Limb (tissue), 2 donors: ENCODE results near the gene ALMS1.
"Not testable (repeated sequence)": the region's sequence is repeated elsewhere in the genome, so short reads cannot be mapped to it uniquely, and the experiment has no call there.

Experiments
- DNase-seq, 2 donors: peaks; one replicate each; pipeline ENCODE4 v3.0.0-alpha.2; 2016; ENCODE audit errors: extremely low spot score in 2 of 2

ALMS1 gene

DNA sequence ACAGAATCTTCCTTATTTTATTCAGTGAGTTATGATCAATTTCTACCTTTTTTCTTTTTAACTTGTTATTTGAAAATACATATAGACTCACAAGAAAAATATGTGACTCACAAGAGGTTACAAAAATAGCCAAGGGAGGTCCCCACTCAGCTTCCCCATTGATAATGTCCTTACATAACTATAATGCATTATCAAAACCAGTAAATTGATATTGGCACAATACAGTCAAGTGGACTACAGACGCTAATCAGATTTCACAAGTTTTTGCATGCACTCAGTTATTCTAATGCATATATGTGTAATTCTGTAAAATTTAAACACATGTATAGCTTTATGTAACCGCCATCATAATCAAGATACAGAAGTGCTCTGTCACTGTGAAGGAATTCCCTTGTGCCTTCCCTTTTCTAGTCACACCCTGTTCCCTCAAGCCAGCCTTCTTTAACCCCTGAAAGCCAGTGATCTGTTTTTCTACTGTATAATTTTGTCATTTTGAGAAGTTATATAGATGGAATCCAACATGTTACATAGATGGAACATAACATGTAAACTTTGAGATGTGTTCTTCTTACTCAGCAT, 118.4 kb downstream of the ALMS1 start:
- DNase-seq: no peak

DNA sequence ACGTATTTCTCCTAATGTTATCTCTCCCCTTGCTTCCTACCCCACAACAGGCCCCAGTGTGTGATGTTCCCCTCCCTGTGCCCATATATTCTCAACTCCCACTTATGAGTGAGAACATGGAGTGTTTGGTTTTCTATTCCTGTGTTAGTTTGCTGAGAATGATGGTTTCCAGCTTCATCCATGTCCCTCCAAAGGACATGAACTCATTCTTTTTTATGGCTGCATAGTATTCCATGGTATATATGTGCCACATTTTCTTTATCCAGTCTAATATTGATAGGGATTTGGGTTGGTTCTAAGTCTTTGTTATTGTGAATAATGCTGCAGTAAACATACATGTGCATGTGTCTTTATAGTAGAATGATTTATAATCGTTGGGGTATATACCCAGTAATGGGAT, 119.2 kb downstream of the ALMS1 start:
- not testable (repeated sequence) for DNase-seq

DNA sequence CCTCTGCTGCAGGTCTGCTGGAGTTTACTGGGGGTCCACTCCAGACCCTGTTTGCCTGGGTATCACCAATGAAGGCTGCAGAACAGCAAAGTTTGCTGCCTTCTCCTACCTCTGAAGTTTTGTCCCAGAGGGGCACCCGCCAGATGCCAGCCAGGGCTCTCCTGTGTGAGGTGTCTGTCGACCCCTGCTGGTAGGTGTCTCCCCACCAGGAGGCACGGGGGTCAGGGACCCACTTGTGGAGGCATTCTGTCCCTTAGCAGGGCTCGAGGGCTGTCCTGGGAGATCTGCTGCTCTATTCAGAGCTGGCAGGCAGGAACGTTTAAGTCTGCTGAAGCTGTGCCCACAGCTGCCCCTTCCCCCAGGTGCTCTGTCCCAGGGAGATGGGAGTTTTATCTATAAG, 124.8 kb downstream of the ALMS1 start:
- not testable (repeated sequence) for DNase-seq

DNA sequence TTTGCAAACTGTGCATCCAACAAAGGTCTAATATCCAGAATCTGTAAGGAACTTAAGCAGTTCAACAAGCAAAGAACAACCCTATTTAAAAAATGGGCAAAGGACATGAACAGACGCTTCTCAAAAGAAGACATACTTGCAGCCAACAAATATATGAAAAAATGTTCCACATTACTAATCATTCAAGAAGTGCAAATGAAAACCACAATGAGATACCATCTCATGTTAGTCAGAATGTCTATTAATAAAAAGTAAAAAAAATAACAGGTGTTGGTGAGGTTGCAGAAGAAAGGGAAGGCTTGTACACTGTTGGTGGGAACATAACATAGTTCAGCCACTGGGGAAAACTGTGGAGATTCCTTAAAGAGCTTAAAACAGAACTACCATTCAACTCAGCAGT, 130.4 kb downstream of the ALMS1 start:
- no peak for DNase-seq

DNA sequence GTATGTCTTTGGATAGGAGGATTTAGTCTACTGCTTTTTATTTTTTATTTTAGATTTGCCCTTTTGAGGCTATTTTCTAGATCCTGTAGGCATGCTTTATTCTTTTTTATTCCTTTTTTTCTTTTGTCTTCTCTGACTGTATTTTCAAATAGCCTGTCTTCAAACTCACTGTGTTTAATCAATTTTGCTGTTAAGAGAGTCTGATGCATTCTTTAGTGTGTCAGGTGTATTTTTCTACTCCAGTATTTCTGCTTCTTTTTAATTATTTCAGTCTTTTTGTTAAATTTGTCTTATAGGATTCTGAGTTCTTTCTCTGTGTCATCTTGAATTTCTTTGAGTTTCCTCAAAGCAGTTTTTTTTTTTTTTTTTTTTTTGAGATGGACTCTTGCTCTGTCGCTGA, 143.1 kb downstream of the ALMS1 start:
- DNase-seq: no peak

- not testable (repeated sequence) for DNase-seq
Observed at GRCh38 chr2:73530773-73531172, 145.1 kb downstream of the ALMS1 start.

DNA sequence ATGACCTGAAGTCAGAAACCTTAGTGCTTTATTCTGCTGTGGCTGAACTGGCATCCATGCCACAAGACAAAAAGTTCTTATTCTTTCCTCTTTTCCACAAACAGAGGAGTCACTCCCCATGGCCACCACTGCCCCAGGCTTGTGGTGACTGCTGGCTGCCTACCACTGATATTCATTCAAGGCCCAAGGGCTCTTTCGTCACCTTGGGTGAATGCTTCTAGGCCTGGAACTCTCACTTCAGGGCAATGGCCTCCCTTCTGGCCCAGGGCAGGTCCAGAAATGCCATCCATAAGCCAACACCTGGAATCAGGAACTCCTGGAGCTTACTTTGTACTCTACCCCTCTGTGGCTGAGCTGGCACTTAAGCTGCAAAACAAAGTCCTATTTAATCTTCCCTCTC, 146.7 kb downstream of the ALMS1 start:
- no peak for DNase-seq

GRCh38 chr2:73536133-73536840, 150.7 kb downstream of the ALMS1 start:
- DNase-seq: no peak

DNA sequence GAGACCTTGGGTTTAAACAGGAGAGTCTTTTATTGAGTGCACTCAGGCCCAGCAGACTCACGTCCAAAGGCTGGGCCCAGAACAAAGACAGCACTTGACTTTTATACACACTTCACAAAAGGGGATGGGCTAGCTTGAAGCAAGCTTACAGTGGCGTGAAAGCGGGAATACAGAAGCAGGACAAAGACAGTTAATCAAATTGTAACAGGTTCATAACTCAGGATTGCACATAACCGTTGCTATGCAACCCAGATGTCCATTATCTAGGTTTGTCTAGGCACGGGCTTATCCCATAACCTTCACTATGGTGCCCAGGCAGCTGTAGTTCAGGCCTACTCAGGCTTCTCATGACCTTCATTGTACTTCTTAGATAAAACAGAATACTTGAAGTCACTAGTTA, 175.2 kb downstream of the ALMS1 start:
- DNase-seq: not testable (repeated sequence)

DNA sequence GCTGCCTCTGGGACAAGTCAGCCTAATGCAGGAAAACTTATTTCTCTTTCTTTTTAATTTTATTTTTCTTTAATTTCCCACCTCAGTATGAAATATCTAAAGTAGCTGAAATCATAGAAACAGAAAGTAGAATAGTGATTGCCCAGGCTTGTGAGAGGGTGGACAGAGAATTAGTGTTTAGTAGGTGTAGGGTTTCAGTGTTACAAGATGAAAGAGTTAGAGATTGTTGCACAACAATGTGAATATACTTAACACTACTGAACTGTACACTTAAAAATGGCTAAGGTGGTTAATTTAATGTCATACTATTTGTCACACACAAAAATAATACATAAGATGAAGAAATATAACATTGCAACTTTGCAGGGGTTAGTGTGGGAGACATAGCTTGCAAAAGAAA, 175.8 kb downstream of the ALMS1 start:
- DNase-seq: no peak

DNA sequence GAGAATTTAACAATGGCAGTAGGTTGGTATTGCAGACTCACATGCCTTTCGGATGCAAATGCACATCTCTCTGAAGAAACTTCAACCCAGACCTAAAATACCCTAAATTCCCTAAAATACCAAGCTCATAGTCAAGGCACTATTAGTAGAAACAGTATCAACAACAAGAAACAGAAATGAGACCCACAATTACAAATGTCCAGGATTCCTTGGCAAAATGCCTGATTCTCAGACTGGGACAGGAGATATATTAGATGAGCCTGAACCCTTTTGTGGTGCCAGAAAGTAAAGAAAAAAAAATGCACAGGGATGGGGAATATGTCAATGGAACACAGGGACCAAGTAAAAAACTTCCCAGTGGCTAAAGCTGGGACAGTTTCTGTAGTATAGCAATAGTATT, 179.3 kb downstream of the ALMS1 start:
- no peak for DNase-seq

DNA sequence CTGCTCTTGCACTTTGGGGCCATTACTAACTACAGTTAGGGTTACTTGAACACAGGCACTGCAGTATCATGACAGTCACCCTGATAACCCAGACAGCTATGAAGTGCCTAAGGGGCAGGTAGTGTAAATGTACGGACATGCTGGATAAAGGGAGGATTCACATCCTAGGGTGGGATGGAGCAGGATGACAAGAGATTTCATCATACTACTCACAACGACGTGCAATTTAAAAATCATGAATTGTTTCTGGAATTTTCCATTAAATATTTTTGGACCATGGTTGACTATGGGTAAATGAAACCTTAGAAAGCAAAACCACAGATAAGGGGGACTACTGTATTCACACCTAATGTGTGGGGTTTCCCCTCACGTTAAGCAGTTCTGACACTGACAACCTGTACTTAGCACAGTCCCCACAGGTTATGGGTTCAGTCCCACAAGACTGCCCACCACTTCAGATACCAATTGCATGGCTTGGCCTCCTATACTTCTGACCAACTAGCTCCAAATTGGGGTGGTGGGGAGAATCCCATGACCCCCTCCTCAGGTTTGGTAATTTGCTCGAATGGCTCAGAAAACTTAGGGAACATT, 180.7 kb downstream of the ALMS1 start:
- DNase-seq: no peak

DNA sequence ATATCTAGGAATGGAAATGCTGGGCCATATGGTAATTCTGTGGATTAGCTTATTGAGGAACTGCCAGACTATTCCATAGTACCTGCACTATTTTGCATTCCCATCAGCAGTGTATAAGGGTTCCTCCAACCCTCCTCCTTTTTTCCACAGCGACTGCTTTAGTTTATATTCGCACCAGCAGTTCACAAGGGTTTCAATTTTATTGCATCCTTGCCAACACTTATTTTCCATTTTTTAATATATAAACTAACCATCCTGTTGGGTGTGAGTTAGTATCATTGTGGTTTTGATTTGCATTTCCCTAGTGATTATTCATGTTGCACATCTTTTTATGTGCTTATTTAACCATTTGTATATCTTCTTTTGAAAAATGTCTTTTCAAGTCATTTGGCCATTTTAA, 189.6 kb downstream of the ALMS1 start:
- no peak for DNase-seq

DNA sequence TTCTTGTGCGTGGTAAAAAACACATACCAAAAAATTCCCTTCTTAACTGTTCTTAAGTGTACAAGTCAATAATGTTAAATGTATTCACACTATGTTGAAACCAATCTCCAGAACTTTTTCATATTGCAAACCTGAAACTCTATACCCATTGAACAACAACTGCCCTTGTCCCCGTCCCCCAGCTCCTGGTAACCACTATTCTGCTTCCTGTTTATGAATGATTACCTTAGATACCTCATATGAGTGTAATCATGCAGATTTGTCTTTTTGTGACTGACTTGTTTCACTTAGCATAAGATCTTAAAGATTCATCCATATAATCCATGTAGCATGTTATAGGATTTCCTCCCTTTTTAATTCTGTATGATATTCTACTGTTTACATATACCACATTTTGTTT, 196.7 kb downstream of the ALMS1 start:
- no peak for DNase-seq

- no peak for DNase-seq
Observed at GRCh38 chr2:73588177-73588576, 202.5 kb downstream of the ALMS1 start.

- DNase-seq: no peak
Observed at GRCh38 chr2:73593680-73594079, 208.0 kb downstream of the ALMS1 start.

DNA sequence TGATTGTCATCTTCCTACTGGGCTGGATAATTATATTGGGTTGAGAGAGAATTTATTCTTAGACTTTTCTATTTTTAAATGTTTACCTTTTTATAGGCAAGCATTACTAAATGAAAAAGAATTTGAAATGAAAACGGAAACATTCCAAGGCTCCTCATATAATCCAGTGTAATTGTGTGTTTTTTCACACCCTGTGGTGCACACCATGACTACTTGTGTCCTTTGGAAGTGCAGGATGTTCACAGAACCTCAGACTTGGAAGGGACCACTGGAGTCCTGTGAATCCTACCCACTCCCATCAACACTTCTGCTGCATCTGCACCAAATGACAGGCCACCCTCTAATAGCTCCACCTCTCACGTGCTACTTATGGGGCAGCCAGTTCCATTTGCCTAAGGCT, 208.6 kb downstream of the ALMS1 start:
- no peak for DNase-seq

DNA sequence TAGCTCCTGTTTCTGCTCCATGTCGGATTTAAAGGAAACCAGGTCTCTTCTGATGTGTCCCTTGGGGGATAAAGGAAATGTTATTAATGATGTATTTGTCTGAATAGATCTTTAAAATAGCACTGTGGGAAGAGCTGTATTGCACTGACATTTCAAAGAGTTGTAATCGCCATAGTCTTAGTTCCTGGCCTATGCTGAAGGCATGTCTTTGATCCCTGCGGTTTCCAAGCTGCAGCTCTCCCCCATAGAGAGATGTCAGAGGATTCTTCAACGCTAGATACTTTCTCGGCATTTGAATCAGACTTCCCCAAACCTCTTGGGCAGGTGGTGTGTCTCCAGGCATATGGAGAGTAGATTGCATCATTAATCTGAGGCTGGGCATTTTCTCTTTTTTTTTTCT, 216.1 kb downstream of the ALMS1 start:
- no peak for DNase-seq

DNA sequence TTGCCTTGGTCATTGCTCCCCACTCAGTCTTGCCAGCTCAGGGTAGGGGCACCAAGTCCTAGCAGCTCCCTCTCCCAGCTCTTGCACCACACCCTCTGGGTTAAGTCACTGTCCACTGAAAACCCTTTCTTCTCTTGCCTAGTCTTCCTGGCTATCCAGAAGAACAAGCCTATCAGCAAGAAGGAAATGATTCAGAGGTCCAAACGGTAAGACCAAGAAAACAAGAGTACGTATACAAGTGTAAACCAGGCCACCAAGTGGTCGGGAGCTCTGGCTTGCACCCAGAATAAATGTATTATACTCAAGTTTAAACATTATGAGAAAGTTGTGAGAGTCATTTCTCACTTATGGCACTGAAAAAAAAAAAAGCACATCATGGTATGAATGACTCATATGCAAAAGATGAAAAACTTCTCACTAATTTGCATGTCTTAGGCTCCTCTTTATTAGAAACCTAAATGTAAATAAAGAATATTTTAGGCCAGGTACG, 217.5 kb downstream of the ALMS1 start:
- not testable (repeated sequence) for DNase-seq

DNA sequence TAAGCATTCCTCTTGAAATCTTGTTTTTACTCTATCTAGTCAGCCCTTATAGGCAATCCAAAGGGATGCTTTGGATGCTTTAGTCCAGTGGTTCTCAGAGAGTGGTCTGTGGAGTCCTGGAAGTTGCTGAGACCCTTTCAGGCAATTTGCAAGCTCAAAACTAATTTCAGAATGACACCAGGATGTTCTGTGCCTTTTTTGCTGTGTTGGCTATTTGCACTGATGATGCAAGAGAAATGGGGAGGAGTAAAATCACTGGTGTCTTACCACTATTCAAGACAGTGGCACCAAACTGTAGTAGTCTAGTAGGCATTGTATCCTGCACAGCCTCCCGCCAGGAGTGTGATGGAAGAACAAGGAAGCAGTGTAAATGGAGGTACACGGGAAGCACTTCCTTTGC, 219.0 kb downstream of the ALMS1 start:
- not testable (repeated sequence) for DNase-seq

DNA sequence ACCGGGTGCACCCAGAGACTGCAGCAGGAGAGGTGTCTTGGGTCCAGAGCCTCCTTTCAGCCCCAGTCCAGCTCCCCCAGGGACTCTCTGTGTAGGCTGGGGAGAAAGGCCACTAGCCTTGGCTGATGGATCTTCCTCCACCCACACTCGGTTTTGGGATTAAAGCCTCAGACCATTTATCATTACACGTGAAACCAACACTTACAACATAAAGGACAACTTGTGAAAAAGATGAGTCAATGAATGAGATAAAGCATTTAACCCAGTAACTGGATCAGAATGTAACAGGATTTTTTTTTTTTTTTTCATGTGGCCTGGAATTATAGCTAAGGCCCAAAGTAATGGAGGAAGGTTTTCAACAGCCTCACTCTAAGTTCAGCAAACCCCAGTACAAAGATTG, 224.5 kb downstream of the ALMS1 start:
- no peak for DNase-seq

DNA sequence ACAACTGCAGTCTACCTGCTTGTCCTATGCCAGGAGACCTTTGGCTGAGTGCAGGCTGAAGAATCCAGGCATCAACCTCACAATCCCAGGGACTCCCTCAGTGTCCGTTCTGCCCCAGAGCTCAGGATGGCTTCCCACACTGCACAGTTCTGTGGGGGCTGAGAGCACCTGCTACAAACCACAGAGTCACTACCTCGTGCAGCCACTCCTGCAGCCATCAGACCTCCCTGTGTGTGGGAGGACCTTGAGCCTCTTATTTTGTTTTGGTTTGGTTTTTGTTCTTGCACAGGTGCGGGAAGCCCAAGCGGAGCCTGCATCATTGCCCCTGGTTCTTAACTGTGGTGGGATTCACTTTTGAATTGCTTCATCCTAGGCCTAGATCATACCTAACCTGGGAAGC, 225.6 kb downstream of the ALMS1 start:
- DNase-seq: no peak

- DNase-seq: no peak
Observed at GRCh38 chr2:73611867-73612266, 226.2 kb downstream of the ALMS1 start.
